NCI-H69 (cell line): ENCODE data around the gene HPCAL1.
"Not testable (repeated sequence)": the region's sequence is repeated elsewhere in the genome, so short reads cannot be mapped to it uniquely, and the experiment has no call there.

Source experiments
- DNase-seq: peaks from one replicate; lab custom pipeline; 2025; lab: John Stamatoyannopoulos, UW

HPCAL1 gene

DNA sequence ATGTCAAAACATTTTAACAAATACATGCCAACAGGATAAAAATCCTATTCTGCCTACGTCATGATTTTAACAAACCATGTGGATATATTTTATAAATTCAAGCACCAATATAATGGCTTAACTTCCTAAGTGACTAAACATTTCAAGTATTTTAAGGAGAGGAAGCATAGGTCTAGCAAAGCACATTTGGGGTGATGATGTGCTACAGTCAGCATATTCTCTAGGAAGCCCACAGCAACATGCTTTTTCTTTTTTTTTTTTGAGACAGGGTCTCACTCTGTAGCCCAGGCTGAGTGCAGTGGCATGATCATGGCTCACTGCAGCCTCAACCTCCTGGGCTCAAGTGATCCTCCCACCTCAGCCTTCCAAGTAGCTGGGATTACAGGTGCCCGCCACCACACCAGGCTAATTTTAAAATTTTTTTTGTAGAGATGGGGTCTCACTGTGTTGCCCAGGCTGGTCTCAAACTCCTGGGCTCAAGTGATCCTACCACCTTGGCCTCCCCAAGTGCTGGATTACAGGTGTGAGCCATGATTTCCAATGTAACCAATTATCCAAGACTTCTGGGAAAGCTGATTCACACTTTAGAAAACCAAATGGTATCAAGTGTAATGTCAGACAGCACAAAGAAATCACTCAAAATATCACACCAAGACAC, 139.9 kb downstream of the HPCAL1 start:
- DNase-seq, result not testable (repeated sequence)

DNA sequence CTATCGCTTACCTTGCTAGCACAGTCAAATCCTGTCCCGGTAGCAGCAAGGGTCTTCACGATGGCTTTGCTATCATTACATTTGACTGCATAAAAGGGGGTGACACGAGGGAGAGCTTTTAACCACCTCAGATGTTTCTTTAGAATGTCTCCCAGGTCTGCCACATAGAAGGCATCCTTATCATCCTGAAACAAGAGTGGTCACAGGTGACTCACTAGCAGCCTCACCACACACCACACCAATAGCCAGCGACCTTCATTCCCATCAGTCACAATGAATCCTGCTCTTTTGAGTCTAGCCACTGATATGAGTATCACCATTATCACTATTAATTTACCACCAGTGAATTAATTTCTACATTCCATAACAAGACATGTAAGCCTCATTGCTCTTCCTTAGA, 141.8 kb downstream of the HPCAL1 start:
- no peak for DNase-seq

DNA sequence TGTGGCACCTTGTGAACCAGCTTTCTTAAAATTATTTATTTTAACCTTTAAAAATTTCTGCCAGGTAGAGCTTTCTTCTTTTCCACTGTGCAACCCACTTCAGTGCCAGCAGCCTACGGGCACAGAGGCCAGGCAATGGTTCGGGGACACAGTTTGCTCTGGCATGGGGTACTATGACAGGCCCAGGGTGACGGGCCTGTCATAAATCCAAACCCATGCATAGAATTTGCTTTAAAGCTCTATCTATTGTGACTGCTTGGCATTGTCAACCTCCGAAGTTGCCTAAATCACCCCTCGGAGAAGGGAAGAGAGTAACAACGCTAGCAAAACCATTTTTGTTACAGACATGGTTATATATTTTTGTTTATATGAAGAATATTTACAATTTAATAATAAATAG, 143.9 kb downstream of the HPCAL1 start:
- DNase-seq, result peak; percentile 4

DNA sequence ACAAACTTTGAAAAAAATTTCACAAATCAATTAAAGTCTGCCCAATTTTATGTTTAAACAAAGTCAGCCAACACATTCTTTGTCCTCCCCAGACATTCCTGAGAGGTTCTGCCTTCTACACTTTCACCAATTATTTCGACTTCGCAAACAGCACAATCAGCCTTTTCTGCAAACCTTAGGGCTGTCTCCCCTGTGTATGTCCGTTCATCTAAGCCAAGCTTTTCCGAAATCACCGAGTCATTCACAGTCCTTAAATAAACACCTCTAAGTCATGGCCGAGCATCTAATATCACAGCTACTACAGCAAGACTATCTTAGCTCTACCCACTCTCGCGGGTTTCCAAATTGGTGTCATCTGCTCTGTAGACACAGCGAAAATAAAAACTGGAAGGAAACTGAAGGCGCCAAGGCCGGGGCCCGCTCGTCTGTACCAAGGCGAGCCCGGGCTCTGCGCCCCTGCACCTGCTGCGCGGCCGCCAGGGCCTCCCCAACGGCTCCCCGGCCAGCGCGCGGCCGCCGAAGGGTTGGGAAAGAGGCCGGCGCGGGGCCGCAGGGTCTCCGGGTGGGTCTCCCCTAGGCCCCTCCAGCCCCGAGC, 144.7 kb downstream of the HPCAL1 start:
- peak; percentile 67 for DNase-seq

DNA sequence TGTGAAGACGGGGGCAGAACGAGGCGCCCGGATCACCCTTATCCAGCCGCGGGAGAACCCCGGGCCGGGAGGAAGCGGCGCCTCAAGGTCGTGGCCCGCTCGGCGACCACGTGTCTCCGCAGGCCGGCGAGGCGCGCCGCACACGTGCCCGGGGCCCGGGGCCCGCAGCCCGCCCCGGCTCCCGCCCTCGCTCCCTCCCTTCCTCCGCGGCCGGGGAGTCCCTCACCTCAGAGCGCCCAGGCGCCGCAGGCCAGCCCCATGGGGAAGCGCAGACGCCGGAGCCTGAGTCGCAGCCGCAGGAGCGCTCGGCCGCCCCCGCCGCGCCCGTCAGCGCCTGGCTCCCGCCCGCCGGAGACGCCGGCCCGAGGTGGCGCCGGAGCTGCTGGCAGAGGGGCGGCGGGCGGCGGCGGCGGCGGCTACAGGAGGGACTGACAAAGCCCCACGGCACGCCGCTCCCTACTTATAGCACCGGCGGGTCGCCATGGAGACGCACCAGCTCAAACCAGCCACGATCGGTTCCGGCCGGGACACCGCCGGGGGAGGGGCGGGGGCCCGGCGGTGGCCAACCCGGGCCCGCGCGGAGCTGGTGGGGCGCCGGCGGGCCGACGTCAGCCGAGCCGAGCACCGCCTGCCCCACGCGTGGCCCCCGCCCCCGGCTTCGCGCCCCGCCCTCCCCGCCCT, 145.3 kb downstream of the HPCAL1 start, which contains the start of gene ODC1:
TSS of gene ODC1 (minus strand) at position 433 of the 681 bp plus-strand sequence. CDS start 3,295 bp downstream, outside the sequence.
- peak; percentile 97 for DNase-seq

DNA sequence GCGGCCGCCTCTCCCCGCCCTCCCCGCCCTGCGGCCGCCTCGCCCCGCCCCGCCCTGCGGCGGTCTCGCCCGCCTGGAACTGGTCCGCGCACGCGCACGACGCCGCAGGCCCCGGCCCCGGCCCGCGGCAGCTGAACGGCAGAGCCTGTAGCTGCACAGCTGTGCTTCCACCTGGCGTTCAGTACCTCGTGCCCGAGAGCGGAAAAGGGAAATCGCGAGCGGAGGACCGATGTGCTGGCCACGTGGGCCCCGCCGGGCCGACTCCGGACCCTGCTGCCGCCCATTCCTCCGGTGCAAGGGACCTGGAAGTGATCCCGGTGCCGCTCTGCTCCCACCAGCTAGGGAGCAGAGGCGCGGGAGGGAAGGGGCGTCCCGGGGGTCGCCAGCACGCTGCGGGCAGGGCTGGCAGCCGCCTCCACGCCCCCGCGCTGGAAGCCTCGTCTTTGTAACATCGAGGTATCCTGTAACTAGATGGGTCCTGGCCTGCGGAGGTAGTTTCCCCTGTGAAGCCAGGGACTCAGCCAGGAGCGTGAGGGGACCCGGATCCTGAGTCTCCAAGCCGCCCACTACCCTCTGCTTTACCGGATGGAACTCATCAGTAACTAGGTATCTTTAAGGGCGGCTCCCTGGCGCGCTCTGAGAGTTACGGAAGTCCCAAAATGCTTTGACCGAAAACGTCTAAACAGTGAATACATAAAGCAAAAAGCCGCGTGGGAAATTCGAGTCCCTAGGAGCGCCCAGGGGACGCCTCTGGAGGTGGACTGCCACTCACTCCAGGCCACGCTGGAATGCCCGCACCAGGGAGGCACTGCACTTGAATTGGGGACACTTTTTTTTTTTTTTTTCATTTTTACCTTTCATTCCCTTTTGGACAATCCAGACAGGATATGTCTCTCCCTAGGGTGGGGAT, 146.1 kb downstream of the HPCAL1 start:
- peak; percentile 97 for DNase-seq

DNA sequence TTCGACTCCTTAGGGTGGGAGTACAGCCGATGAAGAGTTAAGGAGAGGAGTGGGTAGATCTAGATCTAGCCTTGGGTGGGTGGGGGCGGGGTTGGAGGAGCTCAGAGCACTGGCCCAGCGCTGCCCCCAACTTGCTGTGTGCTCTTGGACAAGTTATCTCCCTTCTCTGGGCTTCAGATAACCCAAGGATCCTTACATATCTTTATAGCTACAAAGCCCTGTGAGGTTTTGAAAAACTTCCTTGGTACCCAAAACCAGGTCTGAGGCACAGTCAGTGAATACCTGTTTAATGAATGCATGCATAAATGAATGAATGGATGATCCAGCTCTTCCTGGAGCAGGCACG, 146.8 kb downstream of the HPCAL1 start:
- no peak for DNase-seq

DNA sequence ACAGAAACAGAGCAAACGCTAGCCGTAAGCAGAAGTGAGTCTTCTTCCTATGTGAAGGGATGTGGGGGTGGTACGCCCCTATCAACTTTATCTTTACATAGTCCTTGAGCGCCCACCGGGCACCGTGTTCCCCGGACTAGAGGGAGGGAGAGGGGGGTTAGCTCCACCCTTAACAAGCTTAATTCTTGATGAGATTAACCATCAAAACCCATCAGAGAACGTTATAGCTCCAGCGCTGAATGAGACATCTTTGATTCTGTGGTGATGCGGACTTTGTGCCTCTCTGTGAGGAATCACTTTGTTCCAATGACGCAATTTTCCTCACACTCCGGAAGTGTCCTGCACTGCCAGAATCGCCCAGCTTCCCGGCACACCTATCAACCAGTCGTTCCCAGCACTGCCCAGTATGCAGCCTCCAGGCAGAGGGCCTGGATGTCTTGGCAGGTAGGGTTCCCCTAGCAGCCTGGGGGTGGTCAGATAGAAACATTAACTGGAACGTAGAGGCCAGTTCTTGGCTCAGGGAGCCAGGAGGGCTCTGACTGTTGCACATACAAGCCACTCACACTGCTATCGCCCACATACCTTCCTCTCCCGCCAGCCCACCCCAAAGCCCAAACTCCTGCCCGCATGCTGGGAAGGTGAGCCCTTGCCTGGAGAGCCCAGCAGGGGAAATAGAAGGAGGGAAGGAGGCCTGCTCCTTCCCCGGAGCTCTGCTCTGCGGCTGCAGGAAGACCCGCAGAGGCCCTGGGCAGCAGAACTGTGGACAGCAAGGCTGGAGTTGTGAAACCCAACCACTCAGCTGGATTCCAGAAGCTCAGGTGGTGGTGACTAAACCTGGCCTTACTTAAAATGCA, 147.4 kb downstream of the HPCAL1 start:
- DNase-seq, result no peak

DNA sequence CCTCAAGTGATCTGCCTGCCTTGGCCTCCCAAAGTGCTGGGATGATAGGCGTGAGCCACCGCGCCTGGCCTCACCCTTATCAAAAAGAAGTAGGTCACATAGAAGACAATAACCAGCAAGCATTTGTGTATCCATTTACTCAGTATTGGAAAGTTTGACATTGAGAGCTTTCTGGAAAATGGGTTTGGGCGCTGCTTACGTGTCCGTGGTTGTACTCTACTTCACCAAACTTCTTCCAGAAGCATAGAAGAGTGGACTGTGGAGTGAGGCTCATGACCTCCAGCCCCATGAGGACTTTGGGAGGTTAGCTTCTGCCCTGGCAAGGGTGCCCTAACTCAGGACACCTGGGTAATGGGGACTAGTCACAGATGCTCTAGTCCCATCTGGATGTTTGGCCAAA, 149.1 kb downstream of the HPCAL1 start:
- no peak for DNase-seq

DNA sequence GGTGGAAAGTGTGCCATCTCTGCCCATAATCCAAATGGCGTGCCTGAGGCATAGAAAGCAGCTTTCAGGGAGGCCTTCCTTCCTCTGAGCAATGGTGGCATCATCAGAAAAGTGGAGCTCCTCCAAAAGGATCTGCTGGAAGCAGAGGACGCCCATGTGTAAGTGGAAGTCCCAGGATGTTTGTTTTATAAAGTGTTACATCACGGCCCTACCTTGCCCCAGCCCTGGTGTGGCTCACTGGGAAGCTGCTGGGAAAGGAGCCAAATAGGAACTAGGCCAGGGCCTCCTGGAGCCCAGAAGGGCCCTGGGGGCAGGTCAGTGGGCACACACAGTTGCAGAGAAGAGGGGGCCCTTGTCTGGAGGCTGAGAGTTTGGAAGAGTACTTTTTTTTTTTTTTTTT, 149.6 kb downstream of the HPCAL1 start:
- peak; percentile 89 for DNase-seq

DNA sequence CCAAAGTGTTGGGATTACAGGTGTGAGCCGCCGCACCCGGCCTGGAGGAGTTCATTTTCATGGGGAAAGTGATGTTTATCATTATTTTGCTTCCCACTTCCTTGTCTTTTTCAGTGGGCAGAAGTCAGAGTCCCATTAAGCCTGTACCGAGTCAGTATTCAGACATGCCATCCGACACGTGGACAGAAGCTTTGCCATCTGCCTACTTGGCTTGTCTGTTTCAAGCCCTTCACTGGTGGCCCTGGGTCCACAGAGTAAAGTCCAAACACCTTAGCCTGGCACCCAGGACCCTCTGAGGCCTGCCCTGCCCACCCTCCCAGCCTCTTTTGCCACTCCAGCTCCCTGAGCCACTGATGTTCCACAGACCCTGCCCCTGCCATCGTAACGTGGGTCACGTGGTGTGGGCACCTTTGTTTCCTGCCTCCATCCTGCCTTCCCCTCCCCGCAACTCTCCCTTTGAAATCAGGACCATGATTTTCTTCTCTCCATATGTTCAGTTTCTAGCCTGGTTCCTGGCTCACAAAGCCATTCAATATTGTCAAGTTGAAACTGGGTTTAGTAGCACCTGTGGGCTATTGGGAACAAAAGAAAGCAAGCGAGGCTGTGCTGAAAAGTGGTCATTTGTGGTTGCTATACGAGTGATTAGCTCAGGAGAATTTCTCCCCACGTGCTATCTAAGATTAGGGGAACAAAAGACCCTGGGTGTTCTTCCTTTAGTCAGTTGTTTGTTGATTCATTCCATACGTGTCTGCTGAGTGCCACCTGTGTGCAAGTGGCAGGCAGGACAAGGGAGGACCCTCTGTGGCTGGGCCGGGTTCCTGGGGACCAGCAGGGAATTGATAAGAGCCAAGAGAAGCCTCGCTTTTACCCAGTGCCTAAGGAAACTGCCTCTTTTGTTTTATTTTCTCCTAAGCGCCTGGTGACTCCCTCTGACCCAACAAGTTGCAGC, 150.5 kb downstream of the HPCAL1 start:
- peak; percentile 74 for DNase-seq

DNA sequence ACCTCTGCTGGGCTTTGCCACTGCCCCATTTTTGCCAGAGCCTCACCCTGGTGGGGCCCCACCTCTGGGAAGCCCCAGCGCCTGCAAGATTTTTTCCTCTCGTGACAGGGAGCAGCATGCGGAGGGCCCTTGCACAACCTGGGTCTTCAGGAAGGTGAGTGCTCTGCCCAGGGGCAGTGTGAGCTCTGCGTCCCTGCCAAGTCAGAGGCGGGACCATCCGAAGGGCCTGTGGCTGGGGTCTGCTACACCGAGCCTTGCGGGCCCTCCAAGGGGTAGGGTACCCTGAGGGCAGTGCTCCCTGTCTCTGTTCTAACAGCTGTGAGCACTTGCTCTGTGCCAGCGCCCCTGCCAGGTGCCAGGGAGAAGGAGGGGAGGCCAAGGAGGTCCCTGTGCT, 151.2 kb downstream of the HPCAL1 start:
- no peak for DNase-seq

DNA sequence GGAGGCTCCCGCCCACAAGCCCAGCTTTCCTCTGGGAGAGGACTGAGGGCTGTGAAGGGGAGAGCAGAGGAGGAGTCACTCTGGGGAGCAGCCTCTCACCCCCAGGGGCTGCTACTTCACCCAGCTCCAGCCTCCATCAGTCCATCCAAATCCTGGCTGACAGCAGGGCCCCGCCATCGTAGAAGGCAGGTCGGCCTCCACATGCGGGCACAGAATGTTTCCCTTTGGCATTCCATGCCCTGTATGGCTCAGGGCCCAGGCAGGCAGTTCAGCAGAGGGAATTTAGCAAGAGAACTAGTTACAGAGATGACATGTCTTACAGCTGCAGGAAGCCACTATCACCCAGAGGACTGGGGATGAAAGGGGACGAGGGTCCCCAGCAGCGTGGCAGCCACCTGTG, 151.8 kb downstream of the HPCAL1 start:
- DNase-seq, result no peak

DNA sequence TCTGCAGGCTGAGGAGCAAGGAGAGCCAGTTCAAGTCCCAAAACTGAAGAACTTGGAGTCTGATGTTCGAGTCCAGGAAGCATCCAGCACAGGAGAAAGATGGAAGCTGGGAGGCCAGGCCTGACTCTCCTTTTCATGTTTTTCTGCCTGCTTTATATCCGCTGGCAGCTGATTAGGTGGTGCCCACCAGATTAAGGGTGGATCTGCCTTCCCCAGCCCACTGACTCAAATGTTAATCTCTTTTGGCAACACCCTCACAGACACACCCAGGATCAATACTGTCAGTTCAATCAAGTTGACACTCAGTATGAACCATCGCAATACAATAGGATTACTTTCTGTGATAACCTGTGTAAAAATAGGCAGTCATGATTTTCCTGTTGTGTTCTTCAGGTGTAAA, 154.5 kb downstream of the HPCAL1 start:
- DNase-seq, result not testable (repeated sequence)

DNA sequence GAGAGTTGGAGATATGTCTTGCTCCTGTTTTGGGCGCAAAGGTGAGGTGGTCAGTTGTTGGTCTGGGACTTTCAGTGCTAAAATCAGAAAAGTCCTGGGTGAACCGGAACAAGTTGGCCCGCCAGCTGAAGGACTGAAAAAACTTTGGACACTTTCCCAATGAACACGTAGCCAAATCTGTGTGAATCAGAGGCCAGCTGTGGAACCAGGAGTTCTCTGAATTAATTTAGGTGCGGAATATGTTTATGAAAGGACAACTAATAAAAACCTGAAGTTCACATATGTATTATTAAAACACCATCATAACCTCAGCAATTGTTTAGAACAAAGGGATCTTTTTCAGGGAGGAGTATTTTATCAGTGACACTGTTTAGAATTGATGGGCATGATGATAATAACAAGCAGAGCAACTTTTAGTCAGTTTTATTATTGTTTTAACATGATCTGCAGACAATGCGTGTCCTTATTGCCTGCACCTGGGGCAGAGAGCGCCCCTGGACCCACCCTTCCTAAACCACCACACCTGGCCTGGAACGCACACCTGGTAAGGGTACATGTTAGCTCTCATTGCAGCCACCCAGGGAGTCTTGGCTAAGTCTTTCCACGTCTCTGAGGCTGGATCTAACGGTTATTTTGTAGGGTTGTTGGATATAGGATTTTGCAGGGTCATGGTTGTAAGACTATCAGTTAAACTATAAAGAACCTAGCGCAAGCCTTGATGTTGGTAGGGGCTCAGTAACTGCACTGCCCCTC, 155.3 kb downstream of the HPCAL1 start:
- no peak for DNase-seq

DNA sequence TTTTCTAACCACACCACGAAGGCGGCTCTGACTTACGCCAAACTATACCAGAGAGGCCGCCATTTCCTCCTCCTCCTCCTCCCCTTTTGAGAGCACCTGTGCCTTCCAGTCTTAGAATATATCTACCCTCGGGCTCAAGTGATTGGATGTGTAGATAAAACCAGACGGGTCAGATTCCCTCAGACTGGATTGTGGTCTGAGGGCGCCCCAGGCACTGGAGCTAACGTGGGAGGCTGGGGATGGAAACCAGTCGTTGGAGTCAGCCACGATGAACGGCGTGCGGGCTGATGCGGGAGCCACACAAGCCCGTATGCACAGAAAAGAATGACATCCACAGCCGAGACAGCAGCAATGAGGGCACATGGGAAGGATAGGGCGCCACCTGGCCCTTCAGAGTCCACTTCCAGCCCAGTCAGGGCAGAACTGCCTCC, 157.7 kb downstream of the HPCAL1 start:
- DNase-seq, result no peak

DNA sequence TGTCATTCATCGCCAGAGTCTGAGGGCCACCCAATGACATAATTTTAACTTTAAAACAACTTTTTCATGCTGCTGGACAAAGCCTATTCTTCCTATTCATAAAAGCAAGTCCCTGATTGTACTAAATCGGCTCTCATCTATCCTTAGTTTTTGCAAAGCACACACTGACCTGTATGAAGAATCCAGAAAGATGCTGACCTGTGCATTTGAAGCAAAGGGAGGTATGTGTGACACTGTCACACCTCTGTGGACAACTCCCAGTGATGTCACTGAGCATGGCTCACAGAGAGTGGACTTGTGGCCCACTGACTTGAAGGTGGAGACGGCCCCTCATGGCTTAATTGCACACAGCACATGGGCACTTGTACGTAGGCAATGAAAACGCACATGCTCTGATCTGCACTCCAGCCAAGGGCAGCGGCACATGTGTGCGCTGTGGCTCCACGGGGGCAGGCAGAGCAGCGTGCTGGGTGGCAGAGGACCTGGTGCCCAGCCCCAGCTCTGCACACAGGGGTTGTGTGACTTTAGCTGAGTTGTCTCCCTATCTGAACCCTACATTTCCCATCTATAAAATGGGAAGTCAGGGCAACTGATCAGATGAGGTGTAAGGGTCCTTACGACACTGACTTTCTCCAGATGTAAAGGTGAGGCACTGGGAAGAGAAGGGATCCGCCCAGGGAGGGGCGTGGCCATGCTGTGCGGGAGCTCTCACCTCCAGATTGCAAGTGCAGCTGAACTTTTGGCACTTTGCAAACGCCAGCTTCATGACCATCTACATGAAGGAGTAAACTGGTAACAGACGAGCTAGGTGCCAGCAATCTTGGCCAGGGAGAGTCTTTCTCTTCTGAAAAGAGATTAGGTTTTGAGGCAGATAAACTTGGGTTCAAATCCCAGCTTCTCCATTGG, 159.7 kb downstream of the HPCAL1 start:
- DNase-seq, result no peak

DNA sequence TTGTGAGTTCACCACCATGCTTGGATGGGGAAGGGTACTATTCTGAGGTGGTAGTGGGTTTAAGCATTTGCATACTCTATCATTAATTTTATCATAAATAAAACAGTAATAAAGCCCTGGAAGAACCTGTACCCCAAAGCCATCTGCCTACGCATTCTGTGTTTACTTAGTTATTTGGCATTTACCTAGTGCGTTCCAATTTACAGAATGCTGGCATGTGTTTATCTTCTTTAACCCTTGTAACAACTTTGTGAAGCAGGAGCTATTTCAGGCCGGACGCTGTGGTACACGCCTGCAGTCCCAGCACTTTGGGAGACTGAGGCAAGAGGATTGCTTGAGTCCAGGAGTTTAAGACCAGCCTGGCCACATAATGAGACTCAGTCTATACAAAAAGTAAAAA, 163.2 kb downstream of the HPCAL1 start:
- no peak for DNase-seq
